Colon (tissue), 2 donors: ENCODE measurements around the gene CATSPERZ.

ENCODE experiments used
- FAIRE-seq: peaks from 2 replicates; lab custom pipeline; 2012; peaks lifted over from hg19 to GRCh38; lab: Jason Lieb, UNC
- donor health status: control.
- donor health status: control.

CATSPERZ gene

GRCh38 chr11:64285885-64286800 lies 14.0 kb upstream of the CATSPERZ start:
- no peak for FAIRE-seq

- no peak for FAIRE-seq
These were observed 13.4 kb upstream of the CATSPERZ start for GRCh38 chr11:64286801-64287159.

- FAIRE-seq = no peak
These were observed 12.3 kb upstream of the CATSPERZ start for GRCh38 chr11:64287676-64288352.

- FAIRE-seq = no peak
These were observed 11.8 kb upstream of the CATSPERZ start for GRCh38 chr11:64288353-64288750.

GRCh38 chr11:64289002-64289564 lies 11.1 kb upstream of the CATSPERZ start:
- FAIRE-seq = no peak

- FAIRE-seq = no peak
These were observed 9.6 kb upstream of the CATSPERZ start for GRCh38 chr11:64290352-64291261.

GRCh38 chr11:64291262-64291751 lies 8.9 kb upstream of the CATSPERZ start, which contains the start of gene KCNK4:
Gene KCNK4, plus strand, starts transcription at chr11:64291302. Its CDS starts 1,717 bp downstream, at chr11:64293019.
- FAIRE-seq = no peak

- no peak for FAIRE-seq
These were observed 8.3 kb upstream of the CATSPERZ start for GRCh38 chr11:64291752-64292459.

GRCh38 chr11:64292460-64293254 lies 7.5 kb upstream of the CATSPERZ start:
- no peak for FAIRE-seq

- FAIRE-seq = no peak
These were observed 5.4 kb upstream of the CATSPERZ start for GRCh38 chr11:64294774-64295173.

GRCh38 chr11:64295760-64296159 lies 4.4 kb upstream of the CATSPERZ start:
- FAIRE-seq = no peak

GRCh38 chr11:64296236-64296635 lies 3.9 kb upstream of the CATSPERZ start:
- FAIRE-seq = no peak

GRCh38 chr11:64296830-64297698 lies 3.1 kb upstream of the CATSPERZ start:
- FAIRE-seq = no peak

- FAIRE-seq = no peak
These were observed 2.3 kb upstream of the CATSPERZ start for GRCh38 chr11:64297699-64298358.

GRCh38 chr11:64298966-64299846 lies 952 bp upstream of the CATSPERZ start:
- no peak for FAIRE-seq

GRCh38 chr11:64303109-64304031 lies 3.2 kb downstream of the CATSPERZ start:
- FAIRE-seq = no peak

- no peak for FAIRE-seq
These were observed 3.8 kb downstream of the CATSPERZ start for GRCh38 chr11:64304032-64304315.
